Keratinocyte (primary cell): ENCODE measurements around the gene AMY2B. TPM values are rescaled to one million over a fixed set of nuclear protein-coding genes. Genes with fewer than 3 reads are reported as not detected.
"Not testable (repeated sequence)": the region's sequence is repeated elsewhere in the genome, so short reads cannot be mapped to it uniquely, and the experiment has no call there.

Experiments used
- DNase-seq: peaks from one replicate; pipeline ENCODE4 v3.0.0-alpha.2; 2011; ENCODE audit warnings: low read depth, missing footprints, low spot score
- FAIRE-seq: peaks from 2 replicates; lab custom pipeline; 2011; peaks lifted over from hg19 to GRCh38; lab: Jason Lieb, UNC
- H2AFZ ChIP-seq: 2 replicates; pipeline ENCODE4 v1.6.0; 2012; ENCODE audit warnings: low read length, control low read depth, inconsistent platforms; ENCODE audit not compliant: control insufficient read depth
- H3K27ac ChIP-seq: 2 replicates; pipeline ENCODE4 v1.5.1; 2011; ENCODE audit warnings: low read length; ENCODE audit not compliant: control insufficient read depth, insufficient read depth
- H3K27me3 ChIP-seq: 3 replicates; pipeline ENCODE4 v1.6.0; 2011; ENCODE audit warnings: low read length; ENCODE audit not compliant: control insufficient read depth, insufficient read depth; ENCODE audit errors: extremely low read depth
- H3K36me3 ChIP-seq, 2 experiments: 2 replicates in 1 of 2; 3 replicates in 1 of 2; pipeline ENCODE4 v1.5.1; 2011; ENCODE audit warnings: low read length in 2 of 2, mild to moderate bottlenecking in 1 of 2; ENCODE audit not compliant: control insufficient read depth in 2 of 2, insufficient read depth in 2 of 2; ENCODE audit errors: extremely low read depth in 1 of 2
- H3K4me1 ChIP-seq: 3 replicates; pipeline ENCODE4 v1.5.1; 2011; ENCODE audit warnings: low read length; ENCODE audit not compliant: control insufficient read depth, insufficient read depth; ENCODE audit errors: extremely low read depth
- H3K4me2 ChIP-seq: 3 replicates; pipeline ENCODE4 v1.6.0; 2011; ENCODE audit warnings: low read depth, low read length; ENCODE audit not compliant: control insufficient read depth, insufficient read depth; ENCODE audit errors: extremely low read depth
- H3K4me3 ChIP-seq, 3 experiments: fragments of 200-600 bp in 1 of 3; sonication (generic) in 1 of 3; 2 replicates in 2 of 3; 3 replicates in 1 of 3; pipeline ENCODE4 v1.5.1; 2011 to 2016; ENCODE audit warnings: low read length in 3 of 3, mild to moderate bottlenecking in 3 of 3, control low read depth in 2 of 3, inconsistent platforms in 1 of 3, low read depth in 1 of 3, mixed read lengths in 1 of 3, mixed run types in 1 of 3, moderate library complexity in 1 of 3; ENCODE audit not compliant: control insufficient read depth in 2 of 3, insufficient read depth in 2 of 3; ENCODE audit errors: extremely low read depth in 1 of 3
- H3K79me2 ChIP-seq: 2 replicates; pipeline ENCODE4 v1.6.0; 2012; ENCODE audit warnings: low read length; ENCODE audit not compliant: control insufficient read depth, insufficient read depth
- H3K9ac ChIP-seq: 3 replicates; pipeline ENCODE4 v1.6.0; 2011; ENCODE audit warnings: low read length; ENCODE audit not compliant: control insufficient read depth, insufficient read depth; ENCODE audit errors: extremely low read depth
- H3K9me1 ChIP-seq: 3 replicates; pipeline ENCODE4 v1.6.0; 2011; ENCODE audit warnings: low read length; ENCODE audit not compliant: control insufficient read depth, insufficient read depth; ENCODE audit errors: extremely low read depth
- H3K9me3 ChIP-seq: 2 replicates; pipeline ENCODE4 v1.5.1; 2012; ENCODE audit warnings: low read depth, low read length; ENCODE audit not compliant: control insufficient read depth
- H4K20me1 ChIP-seq: 3 replicates; pipeline ENCODE4 v1.6.0; 2011; ENCODE audit warnings: low read length; ENCODE audit not compliant: control insufficient read depth, insufficient read depth; ENCODE audit errors: extremely low read depth
- EZH2 ChIP-seq: IDR thresholded peaks from one replicate; pipeline ENCODE4 v1.6.1; 2012; ENCODE audit warnings: inconsistent platforms, mild to moderate bottlenecking, low read length, moderate library complexity
- dilution Hi-C: fragments of 300-500 bp; cut with MboI; formaldehyde crosslinking; loops from one replicate; pipeline ENCODE4 v1.7.0; 2020; ENCODE audit warnings: low sequenced_read_pairs; ENCODE audit not compliant: extremely low pct_ligation_motif_present
- polyA plus RNA-seq, 5 experiments: library from polyadenylated mRNA; depleted of rRNA in 3 of 5; stranded (reverse) in 3 of 5; stranded (forward) in 1 of 5; unstranded in 1 of 5; fragments of >200 nt; gene quantifications; 1 replicate in 1 of 5; 2 replicates in 3 of 5; 3 replicates in 1 of 5; pipeline versions ENCODE4 v1.2.1 to v1.2.3, GENCODE V29; 2011 to 2012; ENCODE audit warnings: missing spikeins in 2 of 5, low read depth in 1 of 5, low replicate concordance in 1 of 5

The AMY2B gene
- polyA plus RNA-seq, 1 donor (not counting 4 experiments of a cell fraction or from before 2014, with no cell fraction given): 9.9 TPM

- Histone ChIP-seq H3K27me3 (no peaks in the 10 kb centered on the region), H2AFZ (no peak overlapping the region), H3K36me3 (no peaks in the 10 kb centered on the region), H3K4me1 (no peaks in the 10 kb centered on the region), H3K79me2 (no peaks in the 10 kb centered on the region), H3K4me3 (no peak overlapping the region), H3K27ac (no peak overlapping the region), H3K9me3 (peaks cover 2% of the 10 kb centered on the region), H3K9ac (no peak overlapping the region), H4K20me1 (no peaks in the 10 kb centered on the region), H3K4me2 (no peak overlapping the region), H3K9me1 (no peaks in the 10 kb centered on the region)
- no peak for FAIRE-seq
- TF ChIP-seq EZH2: no peak
- dilution Hi-C loops: no loop called here
- no peak for DNase-seq
Observed at GRCh38 chr1:103616362-103616761, 45.0 kb downstream of the AMY2B start.

- H3K9me1 ChIP-seq, H3K79me2 ChIP-seq, dilution Hi-C loops, H4K20me1 ChIP-seq, H3K9ac ChIP-seq, H3K27me3 ChIP-seq, H3K4me1 ChIP-seq, FAIRE-seq, H2AFZ ChIP-seq, H3K9me3 ChIP-seq, DNase-seq, H3K4me2 ChIP-seq, H3K27ac ChIP-seq, H3K4me3 ChIP-seq, H3K36me3 ChIP-seq: not testable (repeated sequence)
Observed at GRCh38 chr1:103616994-103617477, 45.6 kb downstream of the AMY2B start, which contains the start of gene AMY2A. AMY2A (plus strand) TSS chr1:103617427; CDS start chr1:103617441, 14 bp downstream.

GRCh38 chr1:103627436-103627835, 56.0 kb downstream of the AMY2B start:
- H4K20me1 ChIP-seq, H3K4me2 ChIP-seq, H3K79me2 ChIP-seq, H3K9ac ChIP-seq, H3K36me3 ChIP-seq, FAIRE-seq, H3K4me3 ChIP-seq, dilution Hi-C loops, H3K27me3 ChIP-seq, H3K9me3 ChIP-seq, H3K27ac ChIP-seq, H3K9me1 ChIP-seq, H2AFZ ChIP-seq, H3K4me1 ChIP-seq, DNase-seq: not testable (repeated sequence)

Other genes starting within 250 kb of the AMY2B start
- 10.4 to 26.6 TPM (median 19.6 TPM) in 3 replicates for gene RNPC3, start 45.9 kb upstream of the AMY2B start, polyA plus RNA-seq
- not detected in 3 replicates for gene AMY2A, start 45.8 kb downstream of the AMY2B start, polyA plus RNA-seq
- gene AMY1A, start 84.2 kb downstream of the AMY2B start, polyA plus RNA-seq: not detected in 3 replicates
- gene AMY1B, start 124.6 kb downstream of the AMY2B start, polyA plus RNA-seq: not detected in 3 replicates
- not detected in 3 replicates for gene AMY1C, start 178.3 kb downstream of the AMY2B start, polyA plus RNA-seq